Right lobe of liver (tissue), 4 donors: Measurements from ENCODE around the gene UNC13D.

Experiments used
- POLR2A ChIP-seq: fragments of 450-650 bp; IDR thresholded peaks from one replicate; pipeline ENCODE4 v1.6.1; 2017; ENCODE audit warnings: antibody characterized with exemption, mild to moderate bottlenecking
- TF ChIP-seq, protein P1 (sequence below), 4 donors: fragments of 200-600 bp in 3 of 4; fragments of 450-650 bp in 1 of 4; IDR thresholded peaks; one replicate each; pipeline versions ENCODE4 v1.5.1 to v1.8.0; 2016 to 2022; ENCODE audit warnings: antibody characterized with exemption in 4 of 4, mild to moderate bottlenecking in 2 of 4
- donor health status: DM: no; HTN: no; CAD: no.
- donor health status: DM: no; HTN: no; CAD: no.
- donor health status: DM: no; HTN: yes; CAD: no.

DNA sequence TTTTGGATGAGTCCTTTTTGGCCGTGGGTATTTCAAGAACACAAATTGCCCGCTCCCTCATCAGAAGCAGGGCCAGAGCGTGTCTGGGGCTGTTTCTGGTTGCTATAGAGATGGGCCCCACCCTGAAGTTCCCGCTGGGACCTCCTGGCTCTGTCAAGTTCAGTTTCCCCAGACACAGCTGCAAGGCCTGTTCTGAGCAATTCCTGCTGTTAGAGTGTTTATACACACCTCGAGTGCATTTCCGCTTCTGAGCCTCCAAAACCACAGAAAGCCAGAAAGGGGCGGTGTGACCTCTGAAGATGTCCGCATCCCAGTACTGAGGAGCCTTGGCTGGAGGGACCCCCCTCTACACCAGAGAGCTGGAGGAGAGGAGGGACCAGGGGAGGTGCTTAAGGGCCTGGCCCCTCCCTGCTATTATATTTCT is 20.3 kb upstream of the UNC13D start:
- TF ChIP-seq, protein P1, sequence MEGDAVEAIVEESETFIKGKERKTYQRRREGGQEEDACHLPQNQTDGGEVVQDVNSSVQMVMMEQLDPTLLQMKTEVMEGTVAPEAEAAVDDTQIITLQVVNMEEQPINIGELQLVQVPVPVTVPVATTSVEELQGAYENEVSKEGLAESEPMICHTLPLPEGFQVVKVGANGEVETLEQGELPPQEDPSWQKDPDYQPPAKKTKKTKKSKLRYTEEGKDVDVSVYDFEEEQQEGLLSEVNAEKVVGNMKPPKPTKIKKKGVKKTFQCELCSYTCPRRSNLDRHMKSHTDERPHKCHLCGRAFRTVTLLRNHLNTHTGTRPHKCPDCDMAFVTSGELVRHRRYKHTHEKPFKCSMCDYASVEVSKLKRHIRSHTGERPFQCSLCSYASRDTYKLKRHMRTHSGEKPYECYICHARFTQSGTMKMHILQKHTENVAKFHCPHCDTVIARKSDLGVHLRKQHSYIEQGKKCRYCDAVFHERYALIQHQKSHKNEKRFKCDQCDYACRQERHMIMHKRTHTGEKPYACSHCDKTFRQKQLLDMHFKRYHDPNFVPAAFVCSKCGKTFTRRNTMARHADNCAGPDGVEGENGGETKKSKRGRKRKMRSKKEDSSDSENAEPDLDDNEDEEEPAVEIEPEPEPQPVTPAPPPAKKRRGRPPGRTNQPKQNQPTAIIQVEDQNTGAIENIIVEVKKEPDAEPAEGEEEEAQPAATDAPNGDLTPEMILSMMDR (IDR thresholded peaks at IDR 0.05) = no peak
- no peak for TF ChIP-seq POLR2A
